ENCODE results near the gene PATJ. TPM values are rescaled to one million over a fixed set of nuclear protein-coding genes. Genes with fewer than 3 reads are reported as not detected.

PATJ gene
- total and polyA plus RNA-seq, 2 experiments from 2014 or later, result 35.3 to 68.4 TPM

DNA sequence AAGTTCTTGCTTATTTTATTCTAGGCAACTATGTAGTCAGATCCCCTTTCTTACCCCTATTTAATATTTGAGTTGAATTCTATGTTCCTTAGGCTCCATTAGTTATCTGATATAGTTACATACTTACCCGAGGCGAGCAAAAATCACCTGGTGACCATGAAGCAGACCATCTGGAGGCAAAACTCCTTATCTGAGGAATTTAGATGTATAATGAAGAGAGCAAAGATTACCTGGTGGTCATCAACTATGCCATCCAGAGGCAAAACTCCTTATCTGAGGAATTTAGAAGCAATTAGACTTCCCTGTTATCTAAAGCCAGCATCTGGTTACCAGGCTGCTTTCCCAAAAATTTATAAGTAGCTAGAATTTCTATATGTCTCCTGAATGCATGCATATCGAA, 129.9 kb downstream of the PATJ start:
- H3K4me1 ChIP-seq (ENCODE audit: insufficient read depth), result no peaks in the 10 kb centered on the region
- H3K36me3 ChIP-seq (ENCODE audit: insufficient read depth), result 0 out of 2 replicates have a peak, but pooled peaks cover 16% of the 10 kb centered on the region
- no peak overlapping the region for H3K4me3 ChIP-seq
- H3K4me1 Mint-ChIP-seq, result no peaks in the 10 kb centered on the region
- DNase-seq (ENCODE audit: low spot score) (no peak), ATAC-seq (no peak)
- H3K79me2 ChIP-seq (replicated peaks; ENCODE audit: insufficient read depth), result no peaks in the 10 kb centered on the region; the same call in 1 of the 2 replicates
- H2AFZ ChIP-seq, result no peak overlapping the region
- TF ChIP-seq POLR2AphosphoS5 (IDR thresholded peaks at IDR 0.05; ENCODE audit: low read depth) (no peak), EZH2 (IDR thresholded peaks at IDR 0.05; ENCODE audit: low read depth, unreplicated experiment) (no peak), ZNF114 (CRISPR knock-in tag; IDR thresholded peaks at IDR 0.05) (no peak), JUNB (IDR thresholded peaks at IDR 0.05; ENCODE audit: unreplicated experiment) (no peak), ZNF331 (CRISPR knock-in tag; IDR thresholded peaks at IDR 0.05; ENCODE audit: low read depth) (no peak), STAT1 (IDR thresholded peaks at IDR 0.05; ENCODE audit: unreplicated experiment) (no peak), EZH2phosphoT487 (IDR thresholded peaks at IDR 0.05; ENCODE audit: unreplicated experiment) (no peak), CREB1 (CRISPR knock-in tag; IDR thresholded peaks at IDR 0.05; ENCODE audit: low read depth) (no peak), NANOG (IDR thresholded peaks at IDR 0.05; ENCODE audit: borderline replicate concordance) (no peak)
- TF ChIP-seq, protein P1, sequence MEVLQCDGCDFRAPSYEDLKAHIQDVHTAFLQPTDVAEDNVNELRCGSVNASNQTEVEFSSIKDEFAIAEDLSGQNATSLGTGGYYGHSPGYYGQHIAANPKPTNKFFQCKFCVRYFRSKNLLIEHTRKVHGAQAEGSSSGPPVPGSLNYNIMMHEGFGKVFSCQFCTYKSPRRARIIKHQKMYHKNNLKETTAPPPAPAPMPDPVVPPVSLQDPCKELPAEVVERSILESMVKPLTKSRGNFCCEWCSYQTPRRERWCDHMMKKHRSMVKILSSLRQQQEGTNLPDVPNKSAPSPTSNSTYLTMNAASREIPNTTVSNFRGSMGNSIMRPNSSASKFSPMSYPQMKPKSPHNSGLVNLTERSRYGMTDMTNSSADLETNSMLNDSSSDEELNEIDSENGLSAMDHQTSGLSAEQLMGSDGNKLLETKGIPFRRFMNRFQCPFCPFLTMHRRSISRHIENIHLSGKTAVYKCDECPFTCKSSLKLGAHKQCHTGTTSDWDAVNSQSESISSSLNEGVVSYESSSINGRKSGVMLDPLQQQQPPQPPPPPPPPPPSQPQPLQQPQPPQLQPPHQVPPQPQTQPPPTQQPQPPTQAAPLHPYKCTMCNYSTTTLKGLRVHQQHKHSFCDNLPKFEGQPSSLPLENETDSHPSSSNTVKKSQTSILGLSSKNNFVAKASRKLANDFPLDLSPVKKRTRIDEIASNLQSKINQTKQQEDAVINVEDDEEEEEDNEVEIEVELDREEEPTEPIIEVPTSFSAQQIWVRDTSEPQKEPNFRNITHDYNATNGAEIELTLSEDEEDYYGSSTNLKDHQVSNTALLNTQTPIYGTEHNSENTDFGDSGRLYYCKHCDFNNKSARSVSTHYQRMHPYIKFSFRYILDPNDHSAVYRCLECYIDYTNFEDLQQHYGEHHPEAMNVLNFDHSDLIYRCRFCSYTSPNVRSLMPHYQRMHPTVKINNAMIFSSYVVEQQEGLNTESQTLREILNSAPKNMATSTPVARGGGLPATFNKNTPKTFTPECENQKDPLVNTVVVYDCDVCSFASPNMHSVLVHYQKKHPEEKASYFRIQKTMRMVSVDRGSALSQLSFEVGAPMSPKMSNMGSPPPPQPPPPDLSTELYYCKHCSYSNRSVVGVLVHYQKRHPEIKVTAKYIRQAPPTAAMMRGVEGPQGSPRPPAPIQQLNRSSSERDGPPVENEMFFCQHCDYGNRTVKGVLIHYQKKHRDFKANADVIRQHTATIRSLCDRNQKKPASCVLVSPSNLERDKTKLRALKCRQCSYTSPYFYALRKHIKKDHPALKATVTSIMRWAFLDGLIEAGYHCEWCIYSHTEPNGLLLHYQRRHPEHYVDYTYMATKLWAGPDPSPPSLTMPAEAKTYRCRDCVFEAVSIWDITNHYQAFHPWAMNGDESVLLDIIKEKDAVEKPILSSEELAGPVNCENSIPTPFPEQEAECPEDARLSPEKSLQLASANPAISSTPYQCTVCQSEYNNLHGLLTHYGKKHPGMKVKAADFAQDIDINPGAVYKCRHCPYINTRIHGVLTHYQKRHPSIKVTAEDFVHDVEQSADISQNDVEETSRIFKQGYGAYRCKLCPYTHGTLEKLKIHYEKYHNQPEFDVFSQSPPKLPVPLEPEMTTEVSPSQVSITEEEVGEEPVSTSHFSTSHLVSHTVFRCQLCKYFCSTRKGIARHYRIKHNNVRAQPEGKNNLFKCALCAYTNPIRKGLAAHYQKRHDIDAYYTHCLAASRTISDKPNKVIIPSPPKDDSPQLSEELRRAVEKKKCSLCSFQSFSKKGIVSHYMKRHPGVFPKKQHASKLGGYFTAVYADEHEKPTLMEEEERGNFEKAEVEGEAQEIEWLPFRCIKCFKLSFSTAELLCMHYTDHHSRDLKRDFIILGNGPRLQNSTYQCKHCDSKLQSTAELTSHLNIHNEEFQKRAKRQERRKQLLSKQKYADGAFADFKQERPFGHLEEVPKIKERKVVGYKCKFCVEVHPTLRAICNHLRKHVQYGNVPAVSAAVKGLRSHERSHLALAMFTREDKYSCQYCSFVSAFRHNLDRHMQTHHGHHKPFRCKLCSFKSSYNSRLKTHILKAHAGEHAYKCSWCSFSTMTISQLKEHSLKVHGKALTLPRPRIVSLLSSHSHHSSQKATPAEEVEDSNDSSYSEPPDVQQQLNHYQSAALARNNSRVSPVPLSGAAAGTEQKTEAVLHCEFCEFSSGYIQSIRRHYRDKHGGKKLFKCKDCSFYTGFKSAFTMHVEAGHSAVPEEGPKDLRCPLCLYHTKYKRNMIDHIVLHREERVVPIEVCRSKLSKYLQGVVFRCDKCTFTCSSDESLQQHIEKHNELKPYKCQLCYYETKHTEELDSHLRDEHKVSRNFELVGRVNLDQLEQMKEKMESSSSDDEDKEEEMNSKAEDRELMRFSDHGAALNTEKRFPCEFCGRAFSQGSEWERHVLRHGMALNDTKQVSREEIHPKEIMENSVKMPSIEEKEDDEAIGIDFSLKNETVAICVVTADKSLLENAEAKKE (CRISPR knock-in tag; IDR thresholded peaks at IDR 0.05), result no peak
- TF ChIP-seq, protein P2, sequence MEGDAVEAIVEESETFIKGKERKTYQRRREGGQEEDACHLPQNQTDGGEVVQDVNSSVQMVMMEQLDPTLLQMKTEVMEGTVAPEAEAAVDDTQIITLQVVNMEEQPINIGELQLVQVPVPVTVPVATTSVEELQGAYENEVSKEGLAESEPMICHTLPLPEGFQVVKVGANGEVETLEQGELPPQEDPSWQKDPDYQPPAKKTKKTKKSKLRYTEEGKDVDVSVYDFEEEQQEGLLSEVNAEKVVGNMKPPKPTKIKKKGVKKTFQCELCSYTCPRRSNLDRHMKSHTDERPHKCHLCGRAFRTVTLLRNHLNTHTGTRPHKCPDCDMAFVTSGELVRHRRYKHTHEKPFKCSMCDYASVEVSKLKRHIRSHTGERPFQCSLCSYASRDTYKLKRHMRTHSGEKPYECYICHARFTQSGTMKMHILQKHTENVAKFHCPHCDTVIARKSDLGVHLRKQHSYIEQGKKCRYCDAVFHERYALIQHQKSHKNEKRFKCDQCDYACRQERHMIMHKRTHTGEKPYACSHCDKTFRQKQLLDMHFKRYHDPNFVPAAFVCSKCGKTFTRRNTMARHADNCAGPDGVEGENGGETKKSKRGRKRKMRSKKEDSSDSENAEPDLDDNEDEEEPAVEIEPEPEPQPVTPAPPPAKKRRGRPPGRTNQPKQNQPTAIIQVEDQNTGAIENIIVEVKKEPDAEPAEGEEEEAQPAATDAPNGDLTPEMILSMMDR (conservative IDR thresholded peaks at IDR 0.05; ENCODE audit: low read depth in 2 of 2), result no peak
- TF ChIP-seq, protein P3, sequence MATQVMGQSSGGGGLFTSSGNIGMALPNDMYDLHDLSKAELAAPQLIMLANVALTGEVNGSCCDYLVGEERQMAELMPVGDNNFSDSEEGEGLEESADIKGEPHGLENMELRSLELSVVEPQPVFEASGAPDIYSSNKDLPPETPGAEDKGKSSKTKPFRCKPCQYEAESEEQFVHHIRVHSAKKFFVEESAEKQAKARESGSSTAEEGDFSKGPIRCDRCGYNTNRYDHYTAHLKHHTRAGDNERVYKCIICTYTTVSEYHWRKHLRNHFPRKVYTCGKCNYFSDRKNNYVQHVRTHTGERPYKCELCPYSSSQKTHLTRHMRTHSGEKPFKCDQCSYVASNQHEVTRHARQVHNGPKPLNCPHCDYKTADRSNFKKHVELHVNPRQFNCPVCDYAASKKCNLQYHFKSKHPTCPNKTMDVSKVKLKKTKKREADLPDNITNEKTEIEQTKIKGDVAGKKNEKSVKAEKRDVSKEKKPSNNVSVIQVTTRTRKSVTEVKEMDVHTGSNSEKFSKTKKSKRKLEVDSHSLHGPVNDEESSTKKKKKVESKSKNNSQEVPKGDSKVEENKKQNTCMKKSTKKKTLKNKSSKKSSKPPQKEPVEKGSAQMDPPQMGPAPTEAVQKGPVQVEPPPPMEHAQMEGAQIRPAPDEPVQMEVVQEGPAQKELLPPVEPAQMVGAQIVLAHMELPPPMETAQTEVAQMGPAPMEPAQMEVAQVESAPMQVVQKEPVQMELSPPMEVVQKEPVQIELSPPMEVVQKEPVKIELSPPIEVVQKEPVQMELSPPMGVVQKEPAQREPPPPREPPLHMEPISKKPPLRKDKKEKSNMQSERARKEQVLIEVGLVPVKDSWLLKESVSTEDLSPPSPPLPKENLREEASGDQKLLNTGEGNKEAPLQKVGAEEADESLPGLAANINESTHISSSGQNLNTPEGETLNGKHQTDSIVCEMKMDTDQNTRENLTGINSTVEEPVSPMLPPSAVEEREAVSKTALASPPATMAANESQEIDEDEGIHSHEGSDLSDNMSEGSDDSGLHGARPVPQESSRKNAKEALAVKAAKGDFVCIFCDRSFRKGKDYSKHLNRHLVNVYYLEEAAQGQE (IDR thresholded peaks at IDR 0.05; ENCODE audit: unreplicated experiment), result no peak
- TF ChIP-seq, protein P4, sequence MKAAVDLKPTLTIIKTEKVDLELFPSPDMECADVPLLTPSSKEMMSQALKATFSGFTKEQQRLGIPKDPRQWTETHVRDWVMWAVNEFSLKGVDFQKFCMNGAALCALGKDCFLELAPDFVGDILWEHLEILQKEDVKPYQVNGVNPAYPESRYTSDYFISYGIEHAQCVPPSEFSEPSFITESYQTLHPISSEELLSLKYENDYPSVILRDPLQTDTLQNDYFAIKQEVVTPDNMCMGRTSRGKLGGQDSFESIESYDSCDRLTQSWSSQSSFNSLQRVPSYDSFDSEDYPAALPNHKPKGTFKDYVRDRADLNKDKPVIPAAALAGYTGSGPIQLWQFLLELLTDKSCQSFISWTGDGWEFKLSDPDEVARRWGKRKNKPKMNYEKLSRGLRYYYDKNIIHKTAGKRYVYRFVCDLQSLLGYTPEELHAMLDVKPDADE (IDR thresholded peaks at IDR 0.05), result no peak
- H3K27ac ChIP-seq (ENCODE audit: low read depth), result no peak overlapping the region
- peaks cover 4% of the 10 kb centered on the region; the same call in 1 of the 2 replicates for H3K9me2 ChIP-seq (ENCODE audit: insufficient read depth)
- H3K27ac Mint-ChIP-seq, result no peak overlapping the region
- peaks cover 65% of the 10 kb centered on the region for H3K36me3 Mint-ChIP-seq (ENCODE audit: low read depth)
- no peaks in the 10 kb centered on the region for H3F3A ChIP-seq (replicated peaks; ENCODE audit: low read depth)
- H3K4me2 ChIP-seq, result no peak overlapping the region
- no peak overlapping the region for H3K4me3 Mint-ChIP-seq
- H4K20me1 ChIP-seq (replicated peaks; ENCODE audit: insufficient read depth), result no peaks in the 10 kb centered on the region
- H3K27me3 ChIP-seq (ENCODE audit: insufficient read depth), result no peaks in the 10 kb centered on the region
- peaks cover 28% of the 10 kb centered on the region for H3K9me3 Mint-ChIP-seq
- H3K27me3 Mint-ChIP-seq (ENCODE audit: insufficient read depth, low read depth, poor library complexity), result no peaks in the 10 kb centered on the region
